Common myeloid progenitor, CD34-positive (primary cell): Measurements from ENCODE around the gene EPS8L3.

Experiments
- CTCF ChIA-PET: fragments of 350-600 bp; sonication (Branson Sonifier 250); formaldehyde crosslinking; loops from one replicate; lab custom pipeline; 2021; ENCODE audit warnings: antibody characterized with exemption; lab: Charles Lee
- POLR2A ChIA-PET: fragments of 350-600 bp; sonication (Branson Sonifier 250); formaldehyde crosslinking; loops from one replicate; lab custom pipeline; 2021; ENCODE audit warnings: antibody characterized with exemption; lab: Charles Lee
- DNase-seq, 3 donors: peaks; one replicate each; pipeline versions ENCODE4 v3.0.0 to v3.0.0-alpha.2; 2013
- H3K27ac ChIP-seq, 2 experiments: 1 replicate in 1 of 2; 2 replicates in 1 of 2; pipeline ENCODE4 v1.7.0; 2013; ENCODE audit warnings: inconsistent platforms in 2 of 2, low read length in 2 of 2, mild to moderate bottlenecking in 2 of 2, low read depth in 1 of 2, moderate library complexity in 1 of 2; ENCODE audit not compliant: severe bottlenecking in 2 of 2, insufficient read depth in 1 of 2, poor library complexity in 1 of 2
- H3K27me3 ChIP-seq, 5 experiments: replicated peaks in 2 of 5; 1 replicate in 3 of 5; 2 replicates in 2 of 5; pipeline versions ENCODE4 v1.6.1 to v1.7.0; 2013; ENCODE audit warnings: low read length in 4 of 5, mild to moderate bottlenecking in 2 of 5, moderate library complexity in 2 of 5, inconsistent platforms in 1 of 5; ENCODE audit not compliant: insufficient read depth in 5 of 5, control insufficient read depth in 4 of 5
- H3K36me3 ChIP-seq, 4 experiments: 1 replicate in 2 of 4; 2 replicates in 2 of 4; pipeline versions ENCODE4 v1.6.1 to v1.7.0; 2013; ENCODE audit warnings: low read length in 3 of 4, control low read depth in 1 of 4, mild to moderate bottlenecking in 1 of 4; ENCODE audit not compliant: control insufficient read depth in 4 of 4, insufficient read depth in 4 of 4
- H3K4me1 ChIP-seq, 4 experiments: 1 replicate in 3 of 4; 2 replicates in 1 of 4; pipeline versions ENCODE4 v1.6.1 to v1.7.1; 2013; ENCODE audit warnings: low read length in 3 of 4, mild to moderate bottlenecking in 3 of 4, control low read depth in 1 of 4, inconsistent platforms in 1 of 4, moderate library complexity in 1 of 4; ENCODE audit not compliant: control insufficient read depth in 4 of 4, insufficient read depth in 4 of 4; ENCODE audit errors: control extremely low read depth in 1 of 4
- H3K4me3 ChIP-seq, 7 experiments: 1 replicate in 4 of 7; 2 replicates in 3 of 7; pipeline versions ENCODE4 v1.5.1 to v1.7.0; 2013; ENCODE audit warnings: mild to moderate bottlenecking in 7 of 7, low read length in 6 of 7, moderate library complexity in 6 of 7, inconsistent platforms in 2 of 7, low read depth in 2 of 7, control low read depth in 1 of 7; ENCODE audit not compliant: insufficient read depth in 4 of 7, control insufficient read depth in 1 of 7; ENCODE audit errors: extremely low read depth in 1 of 7
- H3K9me3 ChIP-seq, 5 experiments: 1 replicate in 4 of 5; 2 replicates in 1 of 5; pipeline versions ENCODE4 v1.6.1 to v1.7.1; 2013; ENCODE audit warnings: low read length in 4 of 5, mild to moderate bottlenecking in 2 of 5, inconsistent platforms in 1 of 5, low read depth in 1 of 5, moderate library complexity in 1 of 5; ENCODE audit not compliant: control insufficient read depth in 4 of 5, insufficient read depth in 2 of 5; ENCODE audit errors: control extremely low read depth in 1 of 5
- WGBS: methylation state at CpG from one replicate; pipeline ENCODE4 v1.1.5; 2013; ENCODE audit not compliant: insufficient coverage; 5-methylcytosine and 5-hydroxymethylcytosine counted together

Gene EPS8L3

DNA sequence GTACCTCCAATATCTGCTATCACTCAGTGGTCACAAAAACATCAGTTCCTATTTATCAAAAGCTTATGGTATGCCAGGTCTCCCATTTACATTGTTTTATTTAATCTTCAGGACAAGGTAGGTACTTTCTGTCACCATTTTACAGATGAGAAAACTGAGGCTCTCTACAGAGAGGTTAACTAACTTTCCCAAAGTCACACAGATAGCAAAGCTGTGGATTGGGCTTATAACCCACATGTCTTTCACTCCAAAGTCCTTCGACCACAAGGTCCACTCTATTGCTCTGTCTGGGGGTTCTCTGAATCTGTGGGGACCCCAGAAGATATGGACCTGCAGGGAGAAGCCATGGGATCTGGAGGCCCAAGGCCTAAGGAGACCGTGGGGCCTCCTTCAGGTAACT lies 26.6 kb upstream of the EPS8L3 start:
- POLR2A ChIA-PET = interaction anchor here (2.7 kb wide), 1 partner anchor 194 kb away, joined by 13 read pairs; the partner anchor contains the start of gene AHCYL1
- DNase-seq = no peak
- 21% methylated on average over 2 of the region's 2 CpGs for WGBS
- Histone ChIP-seq H3K27me3 (no peaks in the 10 kb centered on the region), H3K27ac (peak overlapping the region; percentile 28 to 69), H3K36me3 (no peaks in the 10 kb centered on the region), H3K4me1 (peaks cover 23 to 96% (median 88%) of the 10 kb centered on the region in 4 experiments), H3K4me3 (peak overlapping the region in 3 of 7 experiments; percentile 14 to 43 (median 23)), H3K9me3 (no peaks in the 10 kb centered on the region)
- CTCF ChIA-PET = interaction anchor here (0.8 to 11.4 kb wide), 22 partner anchors 7 to 221 kb away, joined by 3 to 152 read pairs (median 5); partner anchors contain the start of gene AHCYL1

GRCh38 chr1:109789551-109790180 lies 25.9 kb upstream of the EPS8L3 start:
- H3K27ac ChIP-seq = peak overlapping the region; percentile 28 to 69
- 55% methylated on average over 5 of the region's 9 CpGs for WGBS

DNA sequence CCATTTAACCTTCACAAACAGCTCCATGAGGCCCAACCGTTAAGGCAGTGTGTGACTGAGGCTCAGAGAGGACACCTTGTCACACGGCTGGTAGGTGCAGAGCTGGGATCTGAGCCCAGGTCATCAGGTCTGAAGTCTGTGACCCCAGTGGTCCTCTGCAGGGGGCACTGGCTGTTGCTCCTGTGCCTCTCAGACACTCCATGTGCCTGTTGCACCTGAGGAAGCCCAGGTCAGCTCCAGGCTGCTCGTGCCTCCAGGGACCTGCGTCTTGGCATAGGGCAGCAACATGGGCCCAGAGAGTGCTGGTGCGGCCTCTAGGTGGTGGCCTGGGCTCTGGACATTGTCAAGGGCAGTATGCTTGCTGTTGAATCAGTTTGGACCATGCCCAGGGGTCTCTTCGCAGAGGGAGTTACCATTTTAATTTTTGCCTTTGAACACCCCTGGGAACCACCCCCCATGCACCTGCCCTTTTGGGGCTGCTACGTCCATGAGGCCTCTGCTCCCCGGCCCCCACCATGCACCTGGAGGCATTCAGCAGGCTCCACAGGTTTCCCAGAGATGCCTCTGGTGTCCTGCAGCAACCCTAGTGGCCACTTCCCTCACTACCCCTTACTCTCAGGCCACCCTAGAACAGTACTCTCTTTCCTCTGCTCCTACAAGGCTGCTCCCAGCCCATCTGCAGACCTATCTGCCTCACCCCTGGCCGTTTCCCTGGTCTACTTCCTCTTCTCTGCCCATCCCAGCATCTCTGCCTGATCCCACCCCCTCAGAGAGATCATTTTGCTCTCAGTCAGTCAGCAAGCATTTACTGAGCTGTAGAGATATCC lies 25.2 kb upstream of the EPS8L3 start:
- DNase-seq = peak in 2 of 3 donors; percentile 59 to 69
- peak overlapping the region in 4 of 7 experiments; percentile 11 to 32 (median 20) for H3K4me3 ChIP-seq
- CTCF ChIA-PET = interaction anchor here (0.6 to 21.2 kb wide), 11 partner anchors 9 to 222 kb away, joined by 3 to 551 read pairs (median 17); partner anchors contain the start of gene AHCYL1
- H3K9me3 ChIP-seq = no peaks in the 10 kb centered on the region
- H3K27ac ChIP-seq = peak overlapping the region in 1 of 2 experiments; percentile 57
- H3K4me1 ChIP-seq = peaks cover 18 to 85% (median 76%) of the 10 kb centered on the region in 4 experiments
- H3K27me3 ChIP-seq = no peaks in the 10 kb centered on the region
- no peaks in the 10 kb centered on the region for H3K36me3 ChIP-seq
- 81% methylated on average over 8 of the region's 9 CpGs for WGBS
- POLR2A ChIA-PET = no interaction called here

More at GRCh38 chr1:109789551-109790180, 25.9 kb upstream of the EPS8L3 start:
- Histone ChIP-seq H3K36me3 (no peaks in the 10 kb centered on the region), H3K4me3 (peak overlapping the region in 4 of 7 experiments; percentile 1 to 32 (median 20)), H3K4me1 (peaks cover 23 to 92% (median 83%) of the 10 kb centered on the region in 4 experiments), H3K9me3 (no peaks in the 10 kb centered on the region), H3K27me3 (no peaks in the 10 kb centered on the region)
- DNase-seq = peak in 2 of 3 donors; percentile 57 to 63
- CTCF ChIA-PET = interaction anchor here (0.9 to 11.4 kb wide), 11 partner anchors 7 to 221 kb away, joined by 3 to 152 read pairs (median 9); partner anchors contain the start of gene AHCYL1
- POLR2A ChIA-PET = interaction anchor here (2.7 kb wide), 1 partner anchor 195 kb away, joined by 13 read pairs; the partner anchor contains the start of gene AHCYL1

GRCh38 chr1:109787845-109788601 lies 24.3 kb upstream of the EPS8L3 start:
- Histone ChIP-seq H3K4me3 (no peak overlapping the region), H3K36me3 (no peaks in the 10 kb centered on the region), H3K27me3 (no peaks in the 10 kb centered on the region), H3K9me3 (no peaks in the 10 kb centered on the region), H3K27ac (no peak overlapping the region), H3K4me1 (peaks cover 17 to 76% (median 67%) of the 10 kb centered on the region in 4 experiments)
- CTCF ChIA-PET = interaction anchor here (1.7 to 21.2 kb wide), 6 partner anchors 8 to 222 kb away, joined by 3 to 551 read pairs (median 80); partner anchors contain the start of gene AHCYL1
- POLR2A ChIA-PET = no interaction called here
- WGBS = 82% methylated on average over 7 of the region's 19 CpGs
- peak in 2 of 3 donors; percentile 31 to 54 for DNase-seq

GRCh38 chr1:109787211-109787844 lies 23.6 kb upstream of the EPS8L3 start:
- ChIA-PET CTCF (interaction anchor here (0.9 to 21.2 kb wide), 9 partner anchors 13 to 223 kb away, joined by 3 to 551 read pairs (median 5); partner anchors contain the start of gene AHCYL1), POLR2A (no interaction called here)
- 93% methylated on average over 9 of the region's 9 CpGs for WGBS
- Histone ChIP-seq H3K27ac (no peak overlapping the region), H3K9me3 (no peaks in the 10 kb centered on the region), H3K27me3 (no peaks in the 10 kb centered on the region), H3K4me1 (peaks cover 14 to 69% (median 60%) of the 10 kb centered on the region in 4 experiments), H3K36me3 (no peaks in the 10 kb centered on the region), H3K4me3 (no peak overlapping the region)
- no peak for DNase-seq

DNA sequence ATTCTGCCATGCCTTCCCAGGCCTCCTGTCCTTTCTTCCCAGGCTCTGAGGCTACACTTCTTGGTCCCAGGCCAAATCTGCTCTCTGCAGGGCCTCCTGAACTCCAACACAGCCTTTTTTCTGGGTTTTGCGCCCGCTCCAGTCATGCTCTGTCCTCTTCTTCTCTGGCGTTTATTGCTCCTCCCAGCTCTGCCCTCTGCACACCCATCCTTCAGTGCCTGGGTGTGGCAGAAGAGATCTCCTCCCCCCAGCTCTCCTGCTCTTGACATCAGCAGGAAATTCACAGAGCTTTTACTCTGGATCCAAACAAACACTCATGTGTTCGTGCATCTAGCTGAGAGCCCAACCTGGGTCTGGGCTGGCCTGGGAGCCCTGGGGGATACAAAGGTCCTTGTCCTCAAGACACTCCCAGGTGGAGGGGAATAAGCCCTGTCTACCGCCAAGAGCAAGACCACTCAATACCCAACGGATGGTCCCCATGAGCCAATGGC lies 22.9 kb upstream of the EPS8L3 start:
- DNase-seq = no peak
- Histone ChIP-seq H3K27me3 (no peaks in the 10 kb centered on the region), H3K27ac (no peak overlapping the region), H3K4me3 (no peak overlapping the region), H3K9me3 (no peaks in the 10 kb centered on the region), H3K4me1 (peaks cover 14 to 62% (median 53%) of the 10 kb centered on the region in 4 experiments), H3K36me3 (no peaks in the 10 kb centered on the region)
- WGBS = 74% methylated on average over 6 of the region's 6 CpGs
- ChIA-PET POLR2A (interaction anchor here (0.8 kb wide), 1 partner anchor 198 kb away, joined by 5 read pairs; the partner anchor contains the start of gene AHCYL1), CTCF (interaction anchor here (0.9 to 21.2 kb wide), 9 partner anchors 12 to 224 kb away, joined by 3 to 551 read pairs (median 5); partner anchors contain the start of gene AHCYL1)
